CD4-positive, alpha-beta T cell treated with Interleukin-6 at 100 ng/mL for 8 hours (primary cell): ENCODE measurements around the gene TMEM97.
A peak's percentile ranks its signal among the peaks of the same experiment; 100 is the strongest.
"Not testable (repeated sequence)": the region's sequence is repeated elsewhere in the genome, so short reads cannot be mapped to it uniquely, and the experiment has no call there.

Experiments
- DNase-seq: peaks from one replicate; pipeline ENCODE4 v3.0.0-alpha.2; 2020; ENCODE audit warnings: mixed read lengths, low spot score

Gene TMEM97

GRCh38 chr17:28338056-28338768, 19.2 kb downstream of the TMEM97 start:
- no peak for DNase-seq

- DNase-seq, result not testable (repeated sequence)
These were observed 19.8 kb downstream of the TMEM97 start for GRCh38 chr17:28338769-28339212.

GRCh38 chr17:28339431-28339830, 20.4 kb downstream of the TMEM97 start:
- DNase-seq, result no peak

- DNase-seq, result no peak
These were observed 21.4 kb downstream of the TMEM97 start for GRCh38 chr17:28340374-28340773.

- no peak for DNase-seq
These were observed 22.5 kb downstream of the TMEM97 start for GRCh38 chr17:28341516-28341915.

- no peak for DNase-seq
These were observed 23.3 kb downstream of the TMEM97 start for GRCh38 chr17:28342313-28342712.

- DNase-seq, result no peak
These were observed 24.5 kb downstream of the TMEM97 start for GRCh38 chr17:28343491-28343932.

- DNase-seq, result no peak
These were observed 25.0 kb downstream of the TMEM97 start for GRCh38 chr17:28344011-28344410.

- DNase-seq, result no peak
These were observed 25.5 kb downstream of the TMEM97 start for GRCh38 chr17:28344435-28344901.

GRCh38 chr17:28345419-28346198, 26.6 kb downstream of the TMEM97 start:
- DNase-seq, result no peak

- no peak for DNase-seq
These were observed 27.2 kb downstream of the TMEM97 start for GRCh38 chr17:28346199-28346580.

GRCh38 chr17:28346746-28347246, 27.8 kb downstream of the TMEM97 start:
- DNase-seq, result no peak

GRCh38 chr17:28347261-28347891, 28.4 kb downstream of the TMEM97 start:
- no peak for DNase-seq

- DNase-seq, result no peak
These were observed 30.0 kb downstream of the TMEM97 start for GRCh38 chr17:28348979-28349378.

- no peak for DNase-seq
These were observed 31.3 kb downstream of the TMEM97 start for GRCh38 chr17:28350271-28350670.

- DNase-seq, result peak; percentile 95
These were observed 38.3 kb downstream of the TMEM97 start, which contains the start of gene POLDIP2 for GRCh38 chr17:28357061-28357900. POLDIP2 (minus strand) TSS chr17:28357527; CDS start chr17:28357448, 79 bp downstream.

- DNase-seq, result no peak
These were observed 38.8 kb downstream of the TMEM97 start for GRCh38 chr17:28357901-28358197.

- no peak for DNase-seq
These were observed 44.2 kb downstream of the TMEM97 start for GRCh38 chr17:28363186-28363585.

GRCh38 chr17:28363776-28364650, 45.0 kb downstream of the TMEM97 start:
- DNase-seq, result no peak

- no peak for DNase-seq
These were observed 45.8 kb downstream of the TMEM97 start, which contains the start of gene SEBOX for GRCh38 chr17:28364665-28365363. SEBOX (minus strand) TSS chr17:28365199; CDS start chr17:28365151, 48 bp downstream.
